B cell (primary cell): ENCODE data around the gene FKRP.
A peak's percentile ranks its signal among the peaks of the same experiment; 100 is the strongest.

Source experiments
- CTCF ChIP-seq: fragments of 200-600 bp; IDR thresholded peaks from one replicate; pipeline ENCODE4 v1.8.0; 2022; ENCODE audit warnings: antibody characterized with exemption, mild to moderate bottlenecking
- EZH2 ChIP-seq: IDR thresholded peaks from 2 replicates; pipeline ENCODE4 v1.6.1; 2012; ENCODE audit warnings: borderline replicate concordance, low read depth, mild to moderate bottlenecking, moderate library complexity, low read length; ENCODE audit not compliant: insufficient read depth, poor library complexity, severe bottlenecking

GRCh38 chr19:46748325-46749109 is 2.7 kb downstream of the FKRP start:
- TF ChIP-seq CTCF (peak; percentile 75), EZH2 (no peak)
